ENCODE results near the gene SP6. TPM values are rescaled to one million over a fixed set of nuclear protein-coding genes. Genes with fewer than 3 reads are reported as not detected.

The SP6 gene
- total RNA-seq, 2 experiments from 2014 or later: not detected

GRCh38 chr17:47884427-47884740 is 33.4 kb upstream of the SP6 start:
- Mint-ChIP-seq H3K27me3 (no peaks in the 10 kb centered on the region), H3K36me3 (no peaks in the 10 kb centered on the region), H3K4me1 (peaks cover 20% of the 10 kb centered on the region)

GRCh38 chr17:47883589-47884426 is 32.8 kb upstream of the SP6 start:
- Mint-ChIP-seq H3K9me3 (no peaks in the 10 kb centered on the region), H3K27me3 (no peaks in the 10 kb centered on the region), H3K4me3 (no peak overlapping the region), H3K36me3 (no peaks in the 10 kb centered on the region), H3K4me1 (peaks cover 23% of the 10 kb centered on the region), H3K27ac (no peak overlapping the region)
- DNase-seq: no peak

More at GRCh38 chr17:47884427-47884740, 33.4 kb upstream of the SP6 start:
- H3K9me3 Mint-ChIP-seq: no peaks in the 10 kb centered on the region
- H3K27ac Mint-ChIP-seq: no peak overlapping the region
- no peak overlapping the region for H3K4me3 Mint-ChIP-seq
- DNase-seq: no peak

- Mint-ChIP-seq H3K27me3 (no peaks in the 10 kb centered on the region), H3K36me3 (no peaks in the 10 kb centered on the region), H3K4me1 (peaks cover 23% of the 10 kb centered on the region), H3K4me3 (no peak overlapping the region), H3K9me3 (no peaks in the 10 kb centered on the region), H3K27ac (no peak overlapping the region)
- no peak for DNase-seq
Measured at GRCh38 chr17:47882695-47883588, 32.0 kb upstream of the SP6 start.

DNA sequence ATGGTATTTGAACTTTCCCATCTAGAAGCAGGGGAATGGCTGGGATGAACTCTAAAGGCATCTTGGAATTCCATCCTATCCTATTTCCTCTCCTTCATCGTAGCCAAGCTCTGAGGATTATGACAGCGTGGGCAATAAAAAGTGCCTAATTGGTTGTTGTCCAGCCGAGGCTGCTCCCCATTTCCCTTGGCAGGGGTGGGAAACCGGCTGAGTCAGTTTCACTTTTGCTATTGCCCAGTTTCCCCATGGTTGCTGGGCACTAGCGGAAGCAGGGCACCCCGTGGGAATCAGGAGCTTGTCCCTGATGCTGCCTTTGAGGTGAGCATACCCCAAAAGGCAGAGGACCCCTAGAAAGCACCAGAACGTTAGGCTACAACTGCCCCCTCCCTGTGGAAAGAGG is 31.3 kb upstream of the SP6 start:
- H3K27ac Mint-ChIP-seq: no peak overlapping the region
- no peak for DNase-seq
- peaks cover 23% of the 10 kb centered on the region for H3K4me1 Mint-ChIP-seq
- no peaks in the 10 kb centered on the region for H3K36me3 Mint-ChIP-seq
- H3K9me3 Mint-ChIP-seq: no peaks in the 10 kb centered on the region
- H3K27me3 Mint-ChIP-seq: no peaks in the 10 kb centered on the region
- H3K4me3 Mint-ChIP-seq: no peak overlapping the region

DNA sequence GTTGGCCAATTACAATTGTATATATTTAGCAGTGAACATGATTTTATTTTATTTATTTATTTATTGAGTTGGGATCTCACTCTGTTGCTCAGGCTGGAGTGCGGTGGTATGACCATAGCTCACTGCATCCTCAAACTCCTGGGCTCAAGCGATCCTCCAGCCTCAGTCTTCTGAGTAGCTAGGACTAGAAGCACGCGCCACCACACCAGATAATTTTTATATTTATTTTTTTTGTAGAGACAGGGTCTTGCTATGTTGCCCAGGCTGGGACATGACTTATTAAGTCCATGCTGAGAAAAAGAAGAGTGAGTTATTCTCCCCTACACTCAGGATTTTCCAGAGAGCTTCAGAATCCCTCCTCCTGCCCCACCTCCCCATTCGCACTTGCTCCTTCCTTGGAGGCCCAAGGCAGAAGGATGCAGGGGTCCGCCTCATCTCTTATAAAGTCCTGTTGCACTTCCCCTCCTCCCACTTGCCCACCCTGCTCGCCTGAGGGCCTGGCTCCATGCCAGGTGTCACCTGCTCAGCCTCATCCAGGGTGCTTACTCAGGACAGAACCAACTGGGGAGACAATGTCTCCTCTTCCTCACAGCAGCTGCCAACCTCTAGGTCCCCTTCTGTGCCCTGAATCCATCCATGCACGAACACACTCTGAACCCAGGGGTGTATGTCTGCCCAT is 29.0 kb upstream of the SP6 start:
- DNase-seq: no peak
- Mint-ChIP-seq H3K9me3 (no peaks in the 10 kb centered on the region), H3K4me3 (no peak overlapping the region), H3K4me1 (peaks cover 13% of the 10 kb centered on the region), H3K27ac (no peak overlapping the region), H3K36me3 (no peaks in the 10 kb centered on the region), H3K27me3 (peaks cover 7% of the 10 kb centered on the region)

DNA sequence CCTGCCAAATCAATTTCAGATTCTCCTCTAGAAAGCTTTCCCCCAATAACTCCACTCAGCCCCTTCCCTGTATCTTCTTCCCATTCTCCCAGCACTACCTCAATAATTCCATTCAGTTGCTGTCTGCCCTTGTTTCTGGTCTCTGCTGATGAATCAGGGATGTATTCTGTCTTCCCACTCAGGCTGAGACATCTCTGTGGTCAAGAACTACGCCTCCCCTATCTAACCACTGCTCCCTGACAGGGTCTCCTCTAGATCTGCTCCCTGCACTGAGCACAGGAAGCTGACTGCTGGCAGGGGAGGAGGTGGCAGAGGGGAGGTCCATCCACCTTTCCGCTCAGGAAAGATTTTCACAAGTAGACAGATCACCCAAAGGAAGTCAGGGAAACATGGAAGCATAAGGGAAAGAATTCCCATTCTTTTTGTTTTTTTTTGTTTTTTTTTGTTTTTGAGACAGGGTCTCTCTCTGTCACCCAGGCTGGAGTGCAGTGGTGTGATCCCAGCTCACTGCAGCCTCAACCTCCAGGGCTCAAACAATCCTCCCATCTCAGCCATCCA is 28.1 kb upstream of the SP6 start:
- no peak overlapping the region for H3K4me3 Mint-ChIP-seq
- no peaks in the 10 kb centered on the region for H3K36me3 Mint-ChIP-seq
- peaks cover 8% of the 10 kb centered on the region for H3K4me1 Mint-ChIP-seq

GRCh38 chr17:47878203-47879027 is 27.5 kb upstream of the SP6 start:
- no peak overlapping the region for H3K4me3 Mint-ChIP-seq
- H3K27ac Mint-ChIP-seq: no peak overlapping the region
- H3K36me3 Mint-ChIP-seq: no peaks in the 10 kb centered on the region
- peaks cover 22% of the 10 kb centered on the region for H3K27me3 Mint-ChIP-seq
- no peaks in the 10 kb centered on the region for H3K9me3 Mint-ChIP-seq
- DNase-seq: no peak
- peaks cover 5% of the 10 kb centered on the region for H3K4me1 Mint-ChIP-seq

More for the DNA sequence above, 28.1 kb upstream of the SP6 start:
- Mint-ChIP-seq H3K9me3 (no peaks in the 10 kb centered on the region), H3K27ac (no peak overlapping the region), H3K27me3 (peaks cover 15% of the 10 kb centered on the region)
- no peak for DNase-seq

- H3K9me3 Mint-ChIP-seq: no peaks in the 10 kb centered on the region
- no peak for DNase-seq
- peaks cover 3% of the 10 kb centered on the region for H3K4me1 Mint-ChIP-seq
- no peak overlapping the region for H3K4me3 Mint-ChIP-seq
- no peaks in the 10 kb centered on the region for H3K36me3 Mint-ChIP-seq
- no peak overlapping the region for H3K27ac Mint-ChIP-seq
- H3K27me3 Mint-ChIP-seq: peaks cover 29% of the 10 kb centered on the region
Measured at GRCh38 chr17:47877368-47878034, 26.5 kb upstream of the SP6 start.

DNA sequence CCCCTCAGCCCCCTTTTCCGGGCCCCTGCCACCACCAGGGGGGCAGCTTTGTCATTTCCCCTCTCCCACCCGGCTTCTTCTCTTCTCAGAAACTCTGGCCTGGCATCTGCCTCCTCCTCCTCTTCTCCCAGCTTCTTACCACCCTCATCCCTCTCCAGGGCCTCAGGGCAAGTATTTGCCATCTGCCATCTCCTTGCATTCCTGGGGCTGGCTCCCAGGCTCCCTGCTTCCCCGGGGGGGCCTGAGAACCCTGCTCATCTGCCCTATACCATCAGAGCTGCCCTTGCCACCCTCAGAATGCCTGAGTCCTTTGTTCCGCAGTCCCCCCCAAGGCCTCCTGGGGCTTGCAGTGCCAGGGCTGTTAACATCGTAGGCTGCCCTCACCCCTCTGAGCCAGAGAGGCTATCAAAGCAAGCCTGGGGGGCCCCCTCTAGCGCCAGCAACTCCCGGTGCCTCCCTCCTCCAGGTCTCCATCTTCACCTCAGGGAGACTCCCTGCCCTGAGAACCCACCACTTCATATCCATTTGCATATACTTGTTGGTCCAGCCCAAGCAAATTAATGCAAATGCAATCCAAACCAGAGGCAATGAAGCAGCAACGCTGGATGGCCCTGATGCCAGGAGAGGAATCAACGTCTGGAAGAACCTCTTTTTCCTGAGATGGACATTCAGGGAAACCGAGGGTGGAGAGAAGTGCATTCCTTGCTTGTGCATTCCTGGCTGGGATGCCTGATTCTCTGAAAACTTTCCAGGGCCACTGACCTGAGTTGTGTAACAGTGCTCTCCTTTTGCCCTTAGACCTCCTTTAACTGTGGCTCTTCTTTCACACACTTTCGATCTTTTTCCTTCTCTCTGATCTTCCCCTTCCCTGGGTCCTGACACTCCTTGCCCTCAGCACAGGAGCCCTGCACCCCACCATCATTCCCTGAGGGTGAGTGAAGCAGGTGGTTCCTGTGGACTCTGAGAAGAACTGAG is 24.3 kb upstream of the SP6 start:
- no peak overlapping the region for H3K27ac Mint-ChIP-seq
- peaks cover 3% of the 10 kb centered on the region for H3K4me1 Mint-ChIP-seq
- no peak overlapping the region for H3K4me3 Mint-ChIP-seq
- H3K36me3 Mint-ChIP-seq: no peaks in the 10 kb centered on the region
- DNase-seq: no peak
- no peaks in the 10 kb centered on the region for H3K9me3 Mint-ChIP-seq
- H3K27me3 Mint-ChIP-seq: peaks cover 49% of the 10 kb centered on the region

GRCh38 chr17:47873200-47874090 is 22.5 kb upstream of the SP6 start:
- Mint-ChIP-seq H3K4me1 (no peaks in the 10 kb centered on the region), H3K27ac (no peak overlapping the region), H3K9me3 (no peaks in the 10 kb centered on the region), H3K27me3 (peaks cover 55% of the 10 kb centered on the region), H3K4me3 (no peak overlapping the region), H3K36me3 (no peaks in the 10 kb centered on the region)
- DNase-seq: no peak

- no peaks in the 10 kb centered on the region for H3K36me3 Mint-ChIP-seq
- peaks cover 55% of the 10 kb centered on the region for H3K27me3 Mint-ChIP-seq
- H3K9me3 Mint-ChIP-seq: no peaks in the 10 kb centered on the region
- H3K27ac Mint-ChIP-seq: no peak overlapping the region
- no peak overlapping the region for H3K4me3 Mint-ChIP-seq
- DNase-seq: no peak
- no peaks in the 10 kb centered on the region for H3K4me1 Mint-ChIP-seq
Measured at GRCh38 chr17:47872651-47873161, 21.7 kb upstream of the SP6 start.

DNA sequence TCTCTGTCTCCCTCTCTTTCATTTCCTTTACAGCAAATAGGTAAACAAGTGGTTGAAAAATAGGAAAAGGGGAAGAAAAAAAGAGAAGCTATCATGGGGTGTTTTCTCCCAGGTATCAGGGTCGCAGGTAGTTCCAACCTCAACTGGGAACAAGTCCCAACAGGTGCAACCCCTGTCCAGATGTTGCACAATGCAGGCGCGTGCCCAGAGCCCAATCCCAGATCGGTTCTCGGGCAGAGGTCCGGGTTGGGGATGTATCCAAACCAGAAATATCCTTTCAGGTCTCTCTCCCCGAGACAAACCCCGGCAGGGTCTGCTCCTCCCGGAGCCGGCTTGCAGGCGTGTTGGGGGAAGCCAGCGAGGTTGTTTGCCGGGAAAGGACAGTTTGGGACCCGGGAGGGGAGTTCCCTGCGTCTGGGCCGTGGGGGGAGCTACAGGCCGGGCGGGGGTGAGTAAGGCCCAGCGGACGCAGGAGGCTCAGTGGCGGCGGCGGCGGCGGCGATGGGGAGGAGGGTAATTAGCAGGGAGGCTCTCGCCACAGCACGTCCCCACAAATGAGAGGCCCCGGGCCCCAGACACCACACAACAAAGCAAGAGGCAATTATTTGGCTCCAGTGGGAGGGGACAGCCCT is 21.2 kb upstream of the SP6 start:
- Mint-ChIP-seq H3K4me3 (no peak overlapping the region), H3K4me1 (no peaks in the 10 kb centered on the region), H3K27ac (no peak overlapping the region), H3K9me3 (no peaks in the 10 kb centered on the region), H3K27me3 (peaks cover 55% of the 10 kb centered on the region), H3K36me3 (no peaks in the 10 kb centered on the region)
- DNase-seq: no peak
